ENCODE measurements around the gene BMAL2. TPM values are rescaled to one million over a fixed set of nuclear protein-coding genes. Genes with fewer than 3 reads are reported as not detected.

Gene BMAL2
- total RNA-seq, 1 experiment from 2014 or later, result 23.1 TPM

- H2AK5ac ChIP-seq (ENCODE audit: insufficient read length, low read length), result no peak overlapping the region
- H2BK20ac ChIP-seq (ENCODE audit: low read depth, low read length, poor library complexity, severe bottlenecking), result no peak overlapping the region
- H3K14ac ChIP-seq (ENCODE audit: insufficient read depth, low read length), result no peak overlapping the region
- no peak overlapping the region for H3K18ac ChIP-seq (ENCODE audit: insufficient read length, low read depth, low read length)
- H4K5ac ChIP-seq (ENCODE audit: insufficient read length, low read depth, low read length), result no peak overlapping the region
- H4K8ac ChIP-seq (replicated peaks; ENCODE audit: insufficient read length, low read depth, low read length), result no peak overlapping the region
- no peak overlapping the region for H3K4ac ChIP-seq (ENCODE audit: low read depth, low read length)
- H2AFZ ChIP-seq (ENCODE audit: low read length), result no peak overlapping the region
- no peak overlapping the region for H2BK5ac ChIP-seq (ENCODE audit: insufficient read length, low read length)
- peaks cover 25% of the 10 kb centered on the region in 2 experiments for H3K4me1 Mint-ChIP-seq
- H4K91ac ChIP-seq (ENCODE audit: insufficient read length, low read depth, low read length), result no peak overlapping the region
- no peak for DNase-seq
- no peaks in the 10 kb centered on the region for H4K20me1 ChIP-seq (ENCODE audit: control insufficient read depth, insufficient read depth, insufficient read length)
- no peak overlapping the region for H3K27ac ChIP-seq (ENCODE audit: insufficient read length, low read depth, low read length)
- H3K27me3 Mint-ChIP-seq (ENCODE audit: low read depth), result no peaks in the 10 kb centered on the region; the same call in 1 of the 2 replicates
- H3T11ph ChIP-seq (ENCODE audit: low read length), result no peak overlapping the region
- peaks cover 3% of the 10 kb centered on the region for H3K79me1 ChIP-seq (ENCODE audit: insufficient read depth, low read depth, low read length, poor library complexity, severe bottlenecking)
- no peak overlapping the region for H3K4me2 ChIP-seq (ENCODE audit: insufficient read depth, insufficient read length, low read length)
- no peaks in the 10 kb centered on the region for H3K23me2 ChIP-seq (ENCODE audit: insufficient read length, low read depth, low read length, poor library complexity, severe bottlenecking)
- H3K56ac ChIP-seq (ENCODE audit: insufficient read length, low read depth, low read length), result no peak overlapping the region
- H2BK120ac ChIP-seq (ENCODE audit: low read depth, low read length, poor library complexity, severe bottlenecking), result no peak overlapping the region
- H3K27me3 ChIP-seq (ENCODE audit: insufficient read depth, low read length), result no peaks in the 10 kb centered on the region
- no CpG with 5 or more reads among the region's 3 CpGs for WGBS (ENCODE audit: extremely low coverage, insufficient read length, low lambda C conversion rate)
- peaks cover 6% of the 10 kb centered on the region; the same call in 1 of the 2 replicates for H3K79me2 ChIP-seq (ENCODE audit: insufficient read depth, low read length)
- peaks cover 4% of the 10 kb centered on the region; the same call in 1 of the 2 replicates for H3K4me1 ChIP-seq (ENCODE audit: insufficient read depth, low read length)
- no peak overlapping the region for H3K23ac ChIP-seq (ENCODE audit: insufficient read length, low read depth, low read length)
- H2BK12ac ChIP-seq (ENCODE audit: insufficient read length, low read depth, low read length), result no peak overlapping the region
- H3K9ac ChIP-seq (ENCODE audit: extremely low read depth, insufficient read length, low read length), result no peak overlapping the region
- H3K9me3 ChIP-seq (ENCODE audit: control insufficient read depth, low read depth, low read length), result no peaks in the 10 kb centered on the region
- H3K36me3 Mint-ChIP-seq (ENCODE audit: insufficient read depth in 1 of 3, low read depth in 3 of 3), result no peaks in the 10 kb centered on the region
- H2BK15ac ChIP-seq (ENCODE audit: low read depth, low read length), result no peak overlapping the region
- no peaks in the 10 kb centered on the region for H3K9me3 Mint-ChIP-seq
- H3K4me3 Mint-ChIP-seq, result no peak overlapping the region
- TF ChIP-seq CTCF (conservative IDR thresholded peaks at IDR 0.05), result no peak
- H3K27ac Mint-ChIP-seq, result no peak overlapping the region
These were observed 8.3 kb downstream of the BMAL2 start for GRCh38 chr12:27340971-27341370.
